ENCODE results near the gene STPG3.

The STPG3 gene

DNA sequence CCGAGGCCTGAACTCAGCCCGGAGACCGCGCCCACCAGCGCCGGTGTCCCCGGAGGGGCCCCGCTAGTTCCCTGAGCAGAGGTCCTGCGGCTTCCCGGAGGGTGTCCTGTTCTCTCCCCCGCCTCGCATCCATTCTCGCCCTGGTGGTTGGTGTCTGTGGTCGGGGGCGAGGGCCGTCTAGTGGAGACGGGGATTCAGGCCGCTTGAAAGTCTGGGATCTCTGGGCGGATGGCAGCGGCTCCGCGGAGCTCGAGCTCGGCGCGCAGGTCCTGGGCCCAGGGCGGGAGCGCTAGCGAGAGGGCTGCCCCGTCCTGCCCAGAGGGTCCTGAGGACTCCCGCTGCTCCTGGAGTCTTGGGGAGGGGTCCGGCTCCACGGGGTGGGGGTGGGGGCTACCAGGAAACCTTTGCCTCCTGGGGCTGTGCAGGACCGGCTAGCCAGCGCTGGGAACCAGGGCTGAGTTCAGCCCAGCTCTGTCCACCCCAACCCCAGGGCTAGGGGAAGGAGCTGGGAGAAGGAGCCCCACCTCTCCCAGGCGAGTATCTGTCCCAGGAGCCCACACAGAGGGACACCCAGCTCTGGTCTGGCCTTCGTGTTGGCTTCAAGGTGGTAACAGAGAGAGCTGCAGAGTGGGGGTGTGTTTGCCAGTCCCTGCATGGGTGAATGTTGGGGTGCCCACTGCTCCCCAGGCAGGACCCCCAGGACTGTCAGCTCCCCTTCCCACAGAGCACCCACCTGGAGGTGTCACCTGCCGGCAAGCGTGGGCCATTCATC is 30.4 kb downstream of the STPG3 start:
- DNase-seq: no peak

DNA sequence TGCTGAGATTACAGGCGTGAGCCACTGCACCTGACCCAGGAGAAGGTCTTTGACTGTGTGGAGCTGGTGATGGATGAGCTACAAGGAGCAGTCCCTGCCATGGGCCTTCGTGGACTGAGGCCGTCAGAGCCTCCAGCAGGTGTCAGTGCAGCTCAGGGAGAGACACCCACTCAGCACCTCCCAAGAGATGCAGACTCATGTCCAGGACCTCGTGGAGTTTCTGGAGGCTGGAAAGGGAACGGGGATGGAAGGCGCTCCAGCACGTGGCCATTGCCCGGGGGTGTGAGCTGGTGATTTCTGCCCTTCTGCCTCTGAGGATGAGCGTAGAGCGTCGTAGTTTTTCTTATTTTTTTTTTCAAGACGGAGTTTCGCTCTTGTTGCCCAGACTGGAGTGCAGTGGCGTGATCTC is 35.9 kb downstream of the STPG3 start:
- no peak for DNase-seq

DNA sequence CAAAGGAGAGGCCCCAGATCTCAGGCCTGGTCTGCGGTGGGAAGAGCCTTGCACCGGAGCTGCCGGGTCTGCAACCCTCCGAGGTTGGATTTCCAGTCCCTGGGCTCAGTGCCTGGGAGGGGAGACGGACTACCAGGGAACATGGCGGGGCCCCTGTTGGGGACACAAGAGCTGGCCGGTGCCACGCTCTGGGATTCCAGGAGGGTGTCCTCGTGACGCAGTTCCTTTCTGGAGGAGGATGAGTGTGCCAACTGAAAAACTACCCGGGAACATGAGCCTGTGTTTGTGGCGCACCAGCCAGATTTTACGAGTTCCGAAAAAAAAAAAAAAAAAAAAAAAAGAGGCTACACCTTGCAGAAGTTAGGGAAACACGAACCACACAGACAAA is 42.0 kb downstream of the STPG3 start:
- DNase-seq: no peak

DNA sequence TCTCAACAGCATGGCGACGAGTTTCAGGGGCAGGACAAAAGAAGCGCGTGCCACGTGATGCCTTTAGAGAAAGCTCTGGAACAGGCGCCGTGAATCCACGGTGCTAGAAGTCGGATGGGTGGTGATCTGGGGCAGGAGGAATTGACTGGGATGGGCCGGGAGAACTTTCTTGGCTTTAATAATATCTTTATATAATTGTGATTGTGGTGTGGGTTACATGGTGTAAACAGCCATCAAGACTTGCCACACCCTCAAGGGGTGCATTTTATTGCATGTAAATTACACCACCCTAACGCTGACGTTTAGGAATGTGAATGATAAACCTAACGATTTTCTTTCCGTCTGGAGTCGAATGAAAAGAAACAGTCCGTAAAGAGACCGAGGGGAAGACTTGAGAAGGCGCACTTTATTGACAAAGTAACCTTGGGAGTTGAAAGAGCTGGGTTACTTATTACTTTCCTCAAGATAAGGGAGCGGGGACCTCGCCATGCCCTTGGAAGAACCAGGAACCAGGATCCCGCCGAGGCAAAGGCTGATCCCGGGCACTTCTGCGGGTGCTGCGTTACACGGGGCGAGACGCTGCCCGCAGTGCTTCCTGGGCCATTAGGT is 42.5 kb downstream of the STPG3 start:
- DNase-seq: no peak

DNA sequence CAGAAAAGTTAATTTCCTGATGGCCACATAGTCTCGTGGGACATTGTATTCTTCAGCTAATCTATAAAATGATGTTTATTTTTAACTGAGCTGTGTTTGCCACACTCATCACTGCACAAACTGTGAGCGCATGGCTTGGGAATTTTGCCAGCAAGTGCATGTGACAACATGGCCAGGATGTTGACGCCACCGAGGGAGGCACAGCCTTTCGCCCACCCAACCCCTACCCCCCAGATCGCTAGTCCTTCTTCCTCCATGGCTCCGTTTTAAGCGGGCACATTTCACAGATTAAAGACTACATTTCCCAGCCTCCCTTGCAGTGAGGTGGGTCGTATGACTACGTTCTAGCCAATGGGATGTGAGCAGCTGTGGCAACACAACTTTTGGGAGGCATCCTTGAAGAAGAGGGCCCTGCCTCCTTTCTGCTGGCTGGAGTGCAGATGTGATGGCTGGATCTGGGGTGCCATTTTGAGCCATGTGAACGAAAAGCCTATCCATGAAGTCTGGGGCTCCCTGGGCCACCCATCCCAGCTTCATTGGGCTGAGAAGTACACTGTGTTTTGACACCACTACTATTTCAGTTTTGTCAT is 43.1 kb downstream of the STPG3 start:
- DNase-seq: no peak

GRCh38 chr9:137294681-137295237 is 43.7 kb downstream of the STPG3 start:
- DNase-seq: no peak

- DNase-seq: peak; percentile 32
Observed at GRCh38 chr9:137295238-137295811, 44.2 kb downstream of the STPG3 start.

DNA sequence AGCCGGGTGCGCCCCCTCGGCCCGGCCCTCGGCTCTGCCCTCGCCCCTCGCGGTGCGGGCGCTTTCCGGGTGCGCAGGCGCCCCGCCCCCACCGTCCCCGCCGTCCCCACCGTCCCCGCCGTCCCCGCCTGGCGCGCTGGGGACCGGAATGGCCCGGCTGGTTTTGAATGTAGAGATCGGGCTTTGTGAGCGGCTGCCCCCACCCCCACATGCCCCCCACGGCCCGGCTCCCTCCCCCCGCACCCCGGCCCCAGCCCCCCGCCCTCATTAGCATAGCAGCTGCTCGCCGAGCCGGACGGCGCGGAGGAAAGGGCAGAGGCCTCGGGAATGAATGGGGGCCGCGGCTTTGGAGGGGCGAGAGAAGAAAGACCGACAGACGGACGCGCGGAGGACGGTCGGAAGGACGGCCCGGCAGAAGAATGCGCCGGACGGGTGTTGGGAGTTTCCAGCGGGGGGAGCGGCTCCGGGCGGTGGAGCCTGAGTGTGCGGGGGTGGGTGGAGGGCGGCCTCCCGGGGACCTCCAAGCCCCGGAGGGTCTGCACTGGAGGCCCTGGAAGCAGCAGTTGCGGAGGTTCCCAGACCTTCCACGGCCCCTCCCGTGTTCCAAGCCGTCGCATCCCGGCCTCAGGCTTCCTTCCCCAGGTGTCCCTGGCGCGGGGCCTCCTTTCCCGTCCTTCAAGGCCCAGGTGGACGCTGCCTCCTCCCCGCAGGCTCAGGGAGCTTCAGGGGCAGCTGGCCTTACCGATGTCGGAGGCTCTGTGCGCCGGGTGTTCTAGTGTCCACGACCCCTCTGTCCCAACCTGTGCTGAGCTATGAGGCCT is 45.0 kb downstream of the STPG3 start:
- DNase-seq: no peak

DNA sequence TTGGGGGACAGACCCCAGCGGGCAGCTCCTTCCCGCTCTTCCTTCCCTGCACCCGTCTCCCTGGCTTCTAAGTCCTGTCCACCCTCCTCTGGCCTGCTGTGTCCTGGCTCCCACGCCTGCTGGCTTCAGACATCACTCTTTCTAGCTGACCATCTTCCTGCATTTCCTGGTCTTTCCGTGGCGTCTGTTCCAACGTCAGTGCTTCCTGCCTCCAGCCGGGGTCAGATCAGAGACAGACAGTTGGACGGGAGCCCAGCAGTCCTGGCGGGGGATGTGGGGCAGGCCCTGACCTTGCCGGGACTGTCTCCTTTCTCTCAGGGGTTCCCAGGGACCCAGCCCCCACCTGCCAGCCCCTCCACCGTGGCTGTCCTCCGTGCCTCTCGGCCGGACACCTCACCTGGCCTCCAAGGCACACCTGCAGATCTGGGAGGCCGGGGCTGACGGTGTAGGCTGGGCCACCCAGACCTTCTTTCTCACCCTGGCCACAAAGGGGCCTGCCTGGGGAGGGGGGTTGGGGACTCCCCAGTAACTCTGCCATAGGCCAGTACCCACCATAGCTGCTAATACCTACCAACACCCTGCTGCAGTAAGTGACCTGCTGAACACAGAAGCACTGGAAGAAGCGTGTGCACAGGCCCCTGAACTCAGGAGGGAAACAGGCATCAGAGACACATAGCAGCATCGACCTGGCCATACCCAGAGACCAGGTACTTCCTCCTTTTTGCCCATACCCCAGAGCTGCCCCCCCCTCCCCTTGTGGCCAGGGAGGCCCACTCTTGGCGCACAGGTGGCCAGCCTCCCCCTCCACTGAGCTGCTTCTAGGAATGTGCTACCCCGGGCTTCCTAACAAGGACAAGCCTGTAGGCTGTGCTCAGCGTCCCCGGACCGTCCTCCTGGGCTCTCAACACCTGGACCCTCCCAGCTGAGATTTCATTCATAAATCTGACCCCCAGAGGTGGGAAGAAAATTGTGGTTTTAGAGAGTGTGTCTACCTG is 45.9 kb downstream of the STPG3 start:
- no peak for DNase-seq

DNA sequence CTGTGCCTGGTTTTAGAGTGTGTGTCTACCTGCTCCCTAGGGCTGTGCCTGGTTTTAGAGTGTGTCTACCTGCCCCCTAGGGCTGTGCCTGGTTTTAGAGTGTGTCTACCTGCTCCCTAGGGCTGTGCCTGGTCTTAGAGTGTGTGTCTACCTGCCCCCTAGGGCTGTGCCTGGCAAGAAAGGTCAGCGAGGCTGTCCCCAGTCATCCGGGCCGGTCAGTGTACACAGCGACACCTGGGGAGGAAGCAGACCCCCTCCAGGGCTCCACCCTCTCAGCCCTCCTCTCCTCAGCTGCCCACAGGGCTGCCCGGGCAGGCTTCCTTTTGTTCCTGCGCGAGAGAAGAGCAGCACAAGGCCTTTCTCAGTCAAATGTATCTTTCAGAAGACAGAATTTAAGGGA is 46.9 kb downstream of the STPG3 start:
- DNase-seq: no peak

DNA sequence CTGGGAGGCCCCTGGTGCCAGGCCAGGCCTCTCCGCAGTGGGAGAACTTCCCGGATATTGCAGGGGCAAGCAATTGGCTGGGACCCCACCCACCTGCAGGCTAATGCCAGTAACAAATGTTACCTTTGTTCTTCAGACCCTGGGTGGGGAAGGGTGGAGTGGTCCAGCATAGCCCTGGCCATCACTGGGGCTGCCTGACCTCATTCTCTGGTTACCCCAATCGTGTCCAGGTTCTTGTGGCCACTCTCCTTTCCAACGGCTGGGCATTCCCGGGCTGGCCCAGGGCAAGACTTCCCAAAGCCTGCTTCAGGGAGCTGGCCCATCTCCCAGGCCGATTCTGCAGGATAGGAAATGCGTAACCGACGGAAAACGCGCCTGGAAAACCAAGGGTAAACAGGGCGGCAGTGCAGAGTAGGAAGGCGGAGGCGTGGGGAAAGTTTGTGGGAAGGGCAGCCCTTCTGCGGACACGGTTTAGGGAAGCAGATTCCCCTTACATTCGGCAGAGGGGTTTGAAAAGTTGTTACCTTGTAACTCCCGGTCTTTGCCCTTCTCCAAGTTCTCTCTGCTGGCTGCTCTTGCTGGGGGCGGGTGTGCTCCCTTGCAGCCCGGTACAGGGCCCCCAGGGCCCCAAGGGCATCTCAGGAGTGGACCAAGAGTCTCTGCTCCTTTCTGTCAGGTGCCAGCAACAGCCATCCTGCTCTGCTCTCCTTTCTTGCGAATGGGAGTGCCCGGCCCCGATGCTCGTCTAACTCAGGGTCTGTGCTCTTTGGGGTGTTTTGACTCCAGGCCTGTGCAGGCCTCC is 47.5 kb downstream of the STPG3 start:
- no peak for DNase-seq

- DNase-seq: no peak
Observed at GRCh38 chr9:137299203-137299565, 48.1 kb downstream of the STPG3 start.

GRCh38 chr9:137299938-137300337 is 48.9 kb downstream of the STPG3 start:
- no peak for DNase-seq

DNA sequence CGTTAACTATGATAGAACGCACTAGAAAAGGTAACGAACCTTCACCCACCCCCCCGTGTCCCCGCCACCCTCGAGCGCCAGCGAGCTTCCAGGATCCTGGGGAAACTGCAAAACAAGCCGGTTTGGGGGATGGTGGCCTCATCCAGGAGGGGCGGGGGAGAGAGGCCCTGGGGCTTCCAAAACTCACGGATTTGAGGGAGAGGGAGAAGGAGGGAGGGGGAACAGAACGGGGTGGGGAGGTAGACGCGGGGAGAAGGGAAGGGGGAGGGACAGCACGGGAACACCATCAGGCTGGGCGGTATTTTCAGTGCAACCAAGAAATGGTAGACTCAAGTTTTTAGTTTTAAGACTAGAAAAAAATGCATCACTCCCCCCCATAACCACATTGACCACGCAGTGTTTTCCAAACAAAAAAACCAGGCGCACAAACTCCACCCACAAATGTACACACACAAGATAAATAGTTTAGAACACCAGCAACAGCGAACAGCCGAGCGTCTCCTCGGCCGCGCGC is 49.5 kb downstream of the STPG3 start:
- DNase-seq: no peak

DNA sequence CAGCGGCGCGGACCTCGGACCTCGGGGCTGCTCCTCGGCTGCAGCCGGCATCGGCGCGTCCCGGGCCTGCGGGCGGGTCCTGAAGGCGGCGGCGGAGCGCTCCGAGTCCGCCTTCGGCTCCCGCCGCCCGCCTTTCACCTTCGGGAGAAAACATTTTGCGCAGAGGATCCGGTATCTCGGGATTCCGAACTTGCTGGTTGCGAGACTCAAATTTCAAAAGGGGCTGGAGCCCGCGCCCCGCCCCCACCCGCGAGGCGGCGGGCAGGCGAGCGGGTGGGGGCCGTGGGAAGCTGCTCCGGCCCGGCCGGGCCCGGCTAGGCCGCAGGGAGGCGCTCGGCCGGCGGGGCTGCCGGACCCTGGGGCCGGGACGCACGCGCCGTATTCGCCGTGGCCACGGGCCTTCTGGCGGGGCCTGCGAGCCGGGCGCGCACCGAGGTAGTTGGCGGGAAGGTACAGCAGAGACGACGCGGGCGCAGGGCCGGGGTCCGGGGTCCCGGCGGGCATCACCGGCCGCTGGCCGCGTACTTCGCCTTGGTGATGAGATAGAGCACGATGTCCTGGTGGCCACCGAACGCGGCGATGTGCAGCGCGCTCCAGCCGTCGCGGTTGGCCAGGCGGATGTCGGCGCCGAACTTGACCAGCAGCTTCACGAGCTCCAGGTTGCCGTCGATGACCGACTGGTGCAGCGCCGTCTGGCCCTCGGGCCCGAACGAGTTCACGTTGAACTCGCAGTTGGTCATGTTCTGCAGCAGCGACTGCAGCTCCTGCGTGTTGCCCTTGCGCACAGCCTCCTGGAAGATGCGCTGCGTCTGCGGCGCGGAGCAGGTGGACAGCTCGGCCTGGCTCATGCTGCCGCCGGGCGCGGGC is 50.2 kb downstream of the STPG3 start:
- DNase-seq: no peak

DNA sequence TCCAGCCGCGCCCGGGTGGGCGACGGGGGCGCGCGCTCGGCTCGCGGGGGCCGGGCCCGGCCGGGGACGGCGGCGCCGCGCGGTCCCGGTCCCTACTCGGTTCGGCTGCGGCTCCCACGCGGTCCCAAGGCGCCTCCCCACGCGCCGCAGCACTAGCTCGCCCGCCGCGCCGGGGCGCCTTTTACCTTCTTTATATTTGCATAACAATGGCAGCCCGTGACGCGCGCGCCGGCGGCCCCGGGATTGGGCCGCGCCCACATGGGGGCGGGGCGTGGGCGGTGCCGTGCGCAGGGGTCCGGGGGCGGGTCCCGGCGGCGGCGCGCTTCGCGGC is 51.0 kb downstream of the STPG3 start, which contains the start of gene NRARP:
Gene NRARP, minus strand, starts transcription at position 154 of the 331 bp plus-strand sequence. CDS start 343 bp downstream, outside the sequence.
- peak; percentile 76 for DNase-seq

- DNase-seq: no peak
Observed at GRCh38 chr9:137302449-137303150, 51.5 kb downstream of the STPG3 start.

All from activated gamma-delta T cell (primary cell).